Loucy (cell line): Measurements from ENCODE around the gene MTA1.
A peak's percentile ranks its signal among the peaks of the same experiment; 100 is the strongest.

Experiments used
- H2AFZ ChIP-seq: fragments of 200-600 bp; sonication (generic); 2 replicates; pipeline ENCODE4 v1.6.0; 2016; ENCODE audit warnings: antibody characterized with exemption, mild to moderate bottlenecking, low read length, moderate library complexity
- H3F3A ChIP-seq: fragments of 200-600 bp; 2 replicates; pipeline ENCODE4 v1.6.0; 2016; ENCODE audit warnings: antibody characterized with exemption, low read depth, mild to moderate bottlenecking
- H3K27me3 ChIP-seq: fragments of 200-600 bp; sonication (generic); 2 replicates; pipeline ENCODE4 v1.6.1; 2014; ENCODE audit warnings: low read length, mild to moderate bottlenecking; ENCODE audit not compliant: insufficient read depth, poor library complexity, severe bottlenecking
- H3K36me3 ChIP-seq: fragments of 200-600 bp; sonication (generic); 2 replicates; pipeline ENCODE4 v1.6.1; 2016; ENCODE audit warnings: low read length; ENCODE audit not compliant: insufficient read depth
- H3K4me1 ChIP-seq: fragments of 200-600 bp; sonication (generic); 2 replicates; pipeline ENCODE4 v1.5.1; 2014; ENCODE audit warnings: low read length, mild to moderate bottlenecking; ENCODE audit not compliant: insufficient read depth, poor library complexity, severe bottlenecking
- H3K4me2 ChIP-seq: fragments of 200-600 bp; sonication (generic); 2 replicates; pipeline ENCODE4 v1.6.0; 2014; ENCODE audit warnings: antibody characterized with exemption, low read length, low read depth, mild to moderate bottlenecking; ENCODE audit not compliant: poor library complexity, severe bottlenecking
- H3K4me3 ChIP-seq: fragments of 200-600 bp; sonication (generic); 2 replicates; pipeline ENCODE4 v1.5.1; 2014; ENCODE audit warnings: low read length, mild to moderate bottlenecking, mixed read lengths; ENCODE audit not compliant: poor library complexity, severe bottlenecking
- H3K79me2 ChIP-seq: fragments of 200-600 bp; sonication (generic); 2 replicates; pipeline ENCODE4 v1.6.1; 2014; ENCODE audit warnings: low read length; ENCODE audit not compliant: insufficient read depth
- H3K9ac ChIP-seq: fragments of 200-600 bp; sonication (generic); 2 replicates; pipeline ENCODE4 v1.6.0; 2014; ENCODE audit warnings: mild to moderate bottlenecking, low read depth, low read length, moderate library complexity; ENCODE audit not compliant: poor library complexity, severe bottlenecking
- H3K9me2 ChIP-seq: fragments of 200-600 bp; sonication (generic); replicated peaks from 2 replicates; pipeline ENCODE4 v1.6.1; 2016; ENCODE audit warnings: low read depth, low read length, mixed read lengths
- H3K9me3 ChIP-seq: fragments of 200-600 bp; sonication (generic); 2 replicates; pipeline ENCODE4 v1.6.1; 2014; ENCODE audit warnings: mild to moderate bottlenecking, antibody characterized with exemption, low read length, low read depth; ENCODE audit not compliant: insufficient read depth
- H4K20me1 ChIP-seq: fragments of 200-600 bp; sonication (generic); 2 replicates; pipeline ENCODE4 v1.6.0; 2014; ENCODE audit warnings: antibody characterized with exemption, low read length, mild to moderate bottlenecking; ENCODE audit not compliant: insufficient read depth, poor library complexity, severe bottlenecking
- CTCF ChIP-seq: fragments of 200-600 bp; sonication (generic); conservative IDR thresholded peaks from 2 replicates; pipeline ENCODE4 v1.5.1; 2014; ENCODE audit warnings: mild to moderate bottlenecking, antibody characterized with exemption, low read length
- EZH2phosphoT487 ChIP-seq: fragments of 200-600 bp; IDR thresholded peaks from 2 replicates; pipeline ENCODE4 v1.6.1; 2018; ENCODE audit warnings: antibody characterized with exemption, mild to moderate bottlenecking, moderate library complexity, borderline replicate concordance

MTA1 gene

GRCh38 chr14:105376521-105377440 lies 42.8 kb upstream of the MTA1 start:
- Histone ChIP-seq H3K4me1 (peaks cover 31% of the 10 kb centered on the region), H3K9me2 (no peaks in the 10 kb centered on the region), H3K36me3 (no peaks in the 10 kb centered on the region), H3F3A (peaks cover 3% of the 10 kb centered on the region; the same call in 1 of the 2 replicates), H3K27me3 (no peaks in the 10 kb centered on the region), H3K9ac (peak overlapping the region; percentile 37), H3K4me3 (peak overlapping the region; percentile 8), H2AFZ (no peak overlapping the region), H3K4me2 (peak overlapping the region; percentile 67), H3K79me2 (no peaks in the 10 kb centered on the region; the same call in 1 of the 2 replicates), H4K20me1 (no peaks in the 10 kb centered on the region), H3K9me3 (no peaks in the 10 kb centered on the region)
- TF ChIP-seq CTCF (no peak), EZH2phosphoT487 (no peak)

GRCh38 chr14:105377555-105378182 lies 42.0 kb upstream of the MTA1 start:
- peaks cover 3% of the 10 kb centered on the region; the same call in 1 of the 2 replicates for H3F3A ChIP-seq
- no peaks in the 10 kb centered on the region for H3K27me3 ChIP-seq

GRCh38 chr14:105378199-105378598 lies 41.4 kb upstream of the MTA1 start:
- H3K9ac ChIP-seq: peak overlapping the region; percentile 47
- no peak overlapping the region for H3K4me3 ChIP-seq
- no peak for TF ChIP-seq EZH2phosphoT487
- no peak for TF ChIP-seq CTCF
- H2AFZ ChIP-seq: no peak overlapping the region
- no peaks in the 10 kb centered on the region for H4K20me1 ChIP-seq
- no peaks in the 10 kb centered on the region for H3K27me3 ChIP-seq
- no peaks in the 10 kb centered on the region for H3K9me3 ChIP-seq
- no peak overlapping the region for H3K4me2 ChIP-seq
- H3K4me1 ChIP-seq: peaks cover 31% of the 10 kb centered on the region
- H3K36me3 ChIP-seq: 0 out of 2 replicates have a peak, but pooled peaks cover 2% of the 10 kb centered on the region
- H3F3A ChIP-seq: peaks cover 3% of the 10 kb centered on the region; the same call in 1 of the 2 replicates
- no peaks in the 10 kb centered on the region; the same call in 1 of the 2 replicates for H3K79me2 ChIP-seq
- no peaks in the 10 kb centered on the region for H3K9me2 ChIP-seq

More at GRCh38 chr14:105377555-105378182, 42.0 kb upstream of the MTA1 start:
- peak overlapping the region; percentile 67 for H3K4me2 ChIP-seq
- H3K79me2 ChIP-seq: no peaks in the 10 kb centered on the region; the same call in 1 of the 2 replicates
- no peaks in the 10 kb centered on the region for H3K9me3 ChIP-seq
- no peak overlapping the region for H3K4me3 ChIP-seq
- peaks cover 31% of the 10 kb centered on the region for H3K4me1 ChIP-seq
- no peak overlapping the region for H2AFZ ChIP-seq
- no peaks in the 10 kb centered on the region for H3K36me3 ChIP-seq
- no peaks in the 10 kb centered on the region for H4K20me1 ChIP-seq
- no peak for TF ChIP-seq EZH2phosphoT487
- no peak for TF ChIP-seq CTCF
- H3K9ac ChIP-seq: peak overlapping the region; percentile 47
- H3K9me2 ChIP-seq: no peaks in the 10 kb centered on the region
